Ectodermal cell (in vitro differentiated cells): ENCODE measurements around the gene CST6.

ENCODE experiments used
- H3K27ac ChIP-seq: 2 replicates; pipeline ENCODE4 v1.7.0; 2013; ENCODE audit warnings: mild to moderate bottlenecking, low read depth, low read length; ENCODE audit not compliant: insufficient read depth, poor library complexity, severe bottlenecking
- H3K27me3 ChIP-seq: 2 replicates; pipeline ENCODE4 v1.7.0; 2013; ENCODE audit warnings: mild to moderate bottlenecking, low read length; ENCODE audit not compliant: insufficient read depth, control insufficient read depth, poor library complexity, severe bottlenecking
- H3K36me3 ChIP-seq: one replicate; pipeline ENCODE4 v1.7.0; 2013; ENCODE audit warnings: low read length; ENCODE audit not compliant: control insufficient read depth, insufficient read depth
- H3K4me1 ChIP-seq: one replicate; pipeline ENCODE4 v1.7.0; 2013; ENCODE audit warnings: low read length; ENCODE audit not compliant: control insufficient read depth, insufficient read depth
- H3K4me3 ChIP-seq: 2 replicates; pipeline ENCODE4 v1.7.0; 2013; ENCODE audit warnings: low read depth, low read length, control low read depth; ENCODE audit not compliant: insufficient read depth
- H3K9me3 ChIP-seq: 2 replicates; pipeline ENCODE4 v1.7.0; 2013; ENCODE audit warnings: mild to moderate bottlenecking, low read length, moderate library complexity; ENCODE audit not compliant: control insufficient read depth
- WGBS, 2 experiments: methylation state at CpG; one replicate each; pipeline ENCODE4 v1.1.7; 2013; ENCODE audit warnings: missing lambda C conversion rate in 2 of 2; 5-methylcytosine and 5-hydroxymethylcytosine counted together

The CST6 gene

DNA sequence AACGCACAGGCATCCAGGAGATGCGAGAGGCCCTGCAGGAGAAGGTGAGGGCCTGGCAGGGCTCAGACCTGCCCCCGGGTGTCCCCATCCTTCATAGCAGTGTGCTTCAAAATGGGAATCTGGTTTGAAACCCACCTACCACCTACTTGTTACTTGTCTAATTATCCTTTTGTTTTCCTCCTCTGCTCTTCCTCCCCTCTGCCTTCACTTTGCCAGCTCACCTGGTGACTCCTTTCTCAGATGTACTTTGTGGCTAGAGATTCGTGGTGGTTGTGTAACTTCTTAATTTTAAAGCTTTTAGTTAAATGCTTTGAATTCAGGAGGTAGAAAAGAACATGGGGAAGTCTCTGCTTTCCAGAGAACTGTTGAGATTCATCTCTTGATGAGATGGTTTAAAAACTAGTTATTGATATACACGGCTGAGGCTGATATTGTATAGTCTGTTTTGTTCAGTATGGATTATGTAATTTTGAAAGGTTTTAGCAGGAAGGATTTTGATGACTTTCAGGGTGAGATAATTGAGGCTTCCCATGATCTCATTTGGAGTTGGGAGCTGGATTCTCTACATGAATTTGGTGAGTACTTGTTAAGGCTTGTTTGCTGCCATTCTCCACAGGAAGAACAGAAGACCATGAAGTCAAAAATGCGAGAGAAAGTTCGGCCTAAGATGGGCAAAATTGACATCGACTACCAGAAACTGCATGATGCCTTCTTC lies 48.3 kb downstream of the CST6 start:
- Histone ChIP-seq H3K27ac (no peak overlapping the region), H3K36me3 (peaks cover 90% of the 10 kb centered on the region)
- 84% methylated on average over 8 of the region's 8 CpGs for WGBS, 2 experiments

DNA sequence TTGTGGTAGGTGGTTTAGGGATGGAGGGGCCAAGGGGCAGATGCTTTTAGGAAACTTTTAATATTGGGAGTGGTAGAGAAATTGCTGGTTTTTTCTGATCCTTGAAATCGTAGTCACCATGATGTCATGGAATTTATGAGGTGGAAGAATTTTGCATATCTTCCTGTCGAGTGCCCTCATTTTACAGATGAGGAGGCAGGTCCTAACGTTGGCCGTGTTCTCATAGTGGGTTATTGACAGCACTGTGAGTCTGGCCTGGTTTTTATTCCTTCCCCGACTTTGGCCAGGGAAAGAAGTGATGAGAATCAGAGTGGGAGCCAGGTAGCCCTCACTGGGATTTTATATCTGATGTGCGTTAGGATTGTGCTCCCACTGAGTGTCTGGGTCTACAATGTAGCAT lies 49.5 kb downstream of the CST6 start:
- H3K36me3 ChIP-seq = peaks cover 87% of the 10 kb centered on the region

More for the DNA sequence above, 48.3 kb downstream of the CST6 start:
- no peaks in the 10 kb centered on the region for H3K9me3 ChIP-seq
- no peaks in the 10 kb centered on the region for H3K4me1 ChIP-seq
- no peak overlapping the region for H3K4me3 ChIP-seq
- no peaks in the 10 kb centered on the region for H3K27me3 ChIP-seq

GRCh38 chr11:66062408-66062807 lies 50.6 kb downstream of the CST6 start:
- no peak overlapping the region for H3K27ac ChIP-seq
- peaks cover 87% of the 10 kb centered on the region for H3K36me3 ChIP-seq
- no peaks in the 10 kb centered on the region for H3K27me3 ChIP-seq
- H3K4me1 ChIP-seq = no peaks in the 10 kb centered on the region
- no peaks in the 10 kb centered on the region for H3K9me3 ChIP-seq
- H3K4me3 ChIP-seq = no peak overlapping the region
- 96 to 100% methylated on average over 1 of the region's 2 CpGs for WGBS, 2 experiments

More for the DNA sequence above, 49.5 kb downstream of the CST6 start:
- Histone ChIP-seq H3K4me3 (no peak overlapping the region), H3K9me3 (no peaks in the 10 kb centered on the region), H3K27me3 (no peaks in the 10 kb centered on the region), H3K4me1 (no peaks in the 10 kb centered on the region), H3K27ac (no peak overlapping the region)
- WGBS, 2 experiments = 95% methylated on average over 6 of the region's 6 CpGs
